GM19351 (cell line): ENCODE results near the gene KCNH5.

ENCODE experiments used
- ATAC-seq: cut with Tn5 transposase; IDR thresholded peaks from one replicate; pipeline ENCODE4 v1.9.1; 2021; ENCODE audit warnings: mild to moderate bottlenecking, moderate library complexity; ENCODE audit not compliant: unreplicated experiment

Gene KCNH5

GRCh38 chr14:63009495-63009894, 35.8 kb downstream of the KCNH5 start:
- ATAC-seq: no peak

DNA sequence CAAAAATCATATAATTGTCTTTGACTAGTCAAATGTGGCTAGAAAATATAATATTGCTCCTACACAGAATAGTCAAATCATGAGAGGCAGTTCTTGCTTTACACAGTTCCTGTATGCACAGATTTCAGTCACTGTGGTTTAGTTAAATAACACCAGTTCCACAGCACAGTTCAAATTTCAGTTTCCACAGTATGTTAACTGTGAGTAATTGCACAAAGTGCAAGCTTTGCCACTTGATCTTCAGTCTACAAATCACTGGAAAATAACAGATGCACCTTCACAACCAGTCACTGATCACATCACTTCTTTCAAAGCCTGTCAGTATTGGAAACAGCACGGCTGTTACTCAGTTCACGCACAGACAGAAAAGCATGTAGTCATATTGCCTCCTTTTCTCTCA, 38.7 kb downstream of the KCNH5 start:
- no peak for ATAC-seq

- ATAC-seq: no peak
Measured at GRCh38 chr14:62994096-62994495, 51.2 kb downstream of the KCNH5 start.

- no peak for ATAC-seq
Measured at GRCh38 chr14:62988967-62989366, 56.3 kb downstream of the KCNH5 start.

DNA sequence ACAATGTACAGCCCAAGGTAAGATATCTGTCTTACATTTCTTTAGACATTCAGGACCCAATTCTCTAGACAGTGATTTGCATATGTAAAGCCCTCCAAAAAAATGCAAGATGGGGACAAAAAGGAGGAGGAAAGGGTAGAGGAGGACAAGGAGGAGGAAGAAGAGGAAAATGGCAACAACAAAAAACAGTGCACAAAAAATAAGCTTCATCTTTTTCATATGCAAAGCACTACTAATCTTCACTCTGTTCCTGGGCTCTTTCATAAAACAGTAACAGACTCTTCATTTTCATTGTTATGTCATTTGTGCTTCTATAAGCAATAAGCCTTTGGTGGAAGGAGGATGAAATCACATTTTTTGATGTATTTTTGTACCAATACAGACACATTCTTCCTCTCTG, 61.4 kb downstream of the KCNH5 start:
- ATAC-seq: no peak

DNA sequence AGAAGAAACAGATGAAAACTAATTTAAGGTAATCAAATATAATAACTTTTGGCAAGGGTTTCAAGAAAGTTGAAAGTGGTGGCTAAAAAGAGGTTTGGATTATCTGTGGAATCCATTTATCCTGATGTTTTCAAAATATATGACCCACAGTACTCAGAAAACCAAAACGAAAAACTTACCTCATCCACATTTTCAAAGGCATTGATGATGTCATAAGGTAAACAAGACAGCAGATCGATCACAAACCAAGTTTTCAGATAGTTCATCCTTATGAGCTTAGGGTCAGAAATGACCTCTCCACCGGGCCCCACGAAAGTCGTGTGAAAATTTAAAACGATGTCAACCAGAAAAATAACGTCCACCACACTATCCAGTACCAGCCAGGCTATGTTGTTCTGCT, 64.6 kb downstream of the KCNH5 start:
- no peak for ATAC-seq

GRCh38 chr14:62957562-62957961, 87.7 kb downstream of the KCNH5 start:
- ATAC-seq: no peak

DNA sequence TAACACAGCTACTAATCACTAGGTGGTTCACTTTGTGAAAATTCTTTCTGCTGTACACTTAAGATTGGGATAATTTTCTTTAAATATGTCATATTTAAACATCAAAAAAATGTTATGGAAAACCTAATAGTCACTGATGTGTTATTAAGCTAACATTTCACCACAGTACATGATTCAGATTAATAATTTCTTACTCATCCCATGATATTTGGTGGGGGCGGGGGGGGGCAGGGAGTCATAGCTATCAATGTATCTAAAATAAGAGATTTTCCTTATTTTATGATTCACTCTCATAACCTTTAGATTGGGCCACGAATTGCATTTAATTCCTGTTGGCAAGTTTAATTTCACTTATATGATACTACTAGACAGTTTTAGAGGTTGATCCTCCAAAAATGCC, 88.8 kb downstream of the KCNH5 start:
- ATAC-seq: no peak

- ATAC-seq: no peak
Measured at GRCh38 chr14:62954165-62954564, 91.1 kb downstream of the KCNH5 start.

DNA sequence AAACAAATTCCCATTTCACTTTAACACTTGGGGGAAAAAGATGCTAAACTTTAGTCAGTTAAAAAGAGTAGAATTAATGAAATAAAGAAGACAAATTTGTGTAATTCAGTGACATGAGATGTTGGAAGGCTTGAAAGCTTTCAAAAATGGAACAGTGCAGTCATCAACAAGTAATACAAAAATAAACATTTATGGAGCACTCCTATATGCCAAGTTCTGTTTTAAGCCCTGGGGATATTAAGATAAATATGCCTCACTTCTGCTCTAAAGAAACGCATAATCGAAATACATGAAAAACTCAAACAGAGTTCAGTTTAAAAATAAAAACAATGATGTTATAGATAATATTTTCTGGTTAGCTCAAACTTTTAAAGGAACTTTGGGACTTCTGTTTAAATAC, 93.0 kb downstream of the KCNH5 start:
- ATAC-seq: no peak

GRCh38 chr14:62947301-62947700, 98.0 kb downstream of the KCNH5 start:
- no peak for ATAC-seq

DNA sequence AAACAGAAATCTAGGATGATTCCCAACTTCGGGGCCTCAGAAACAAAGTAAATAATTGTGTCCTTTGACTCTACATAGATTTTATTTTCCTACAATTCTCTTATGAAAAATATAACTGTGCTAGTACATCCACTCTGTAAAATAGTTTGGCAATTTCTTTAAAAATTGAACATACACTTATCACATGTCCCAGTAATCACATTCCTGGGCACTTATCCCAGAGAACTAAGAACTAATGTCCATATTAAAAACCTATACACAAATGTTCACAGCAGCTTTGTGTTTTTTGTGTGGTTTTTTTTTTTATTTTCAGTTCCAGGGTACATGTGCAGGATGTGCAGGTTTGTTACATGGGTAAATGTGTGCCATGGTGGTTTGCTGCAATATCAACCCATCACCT, 99.0 kb downstream of the KCNH5 start:
- no peak for ATAC-seq

DNA sequence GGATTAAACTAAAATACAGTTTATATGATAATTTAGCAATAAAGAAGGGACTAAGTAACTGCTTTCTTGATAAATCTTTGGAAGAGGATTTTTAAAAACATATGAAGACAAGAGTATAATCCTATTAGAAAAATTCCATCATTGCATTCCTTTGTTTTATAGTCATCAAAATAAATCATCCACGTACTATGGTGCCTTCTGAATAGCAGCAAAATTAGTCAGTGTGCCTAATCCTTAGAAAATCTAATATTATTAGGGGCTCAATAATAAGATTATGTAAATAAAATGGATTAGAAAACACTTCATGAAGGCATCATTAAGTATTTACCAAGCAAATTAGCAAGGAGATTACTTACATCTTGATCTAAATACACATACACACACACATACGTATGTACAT, 102.1 kb downstream of the KCNH5 start:
- no peak for ATAC-seq

DNA sequence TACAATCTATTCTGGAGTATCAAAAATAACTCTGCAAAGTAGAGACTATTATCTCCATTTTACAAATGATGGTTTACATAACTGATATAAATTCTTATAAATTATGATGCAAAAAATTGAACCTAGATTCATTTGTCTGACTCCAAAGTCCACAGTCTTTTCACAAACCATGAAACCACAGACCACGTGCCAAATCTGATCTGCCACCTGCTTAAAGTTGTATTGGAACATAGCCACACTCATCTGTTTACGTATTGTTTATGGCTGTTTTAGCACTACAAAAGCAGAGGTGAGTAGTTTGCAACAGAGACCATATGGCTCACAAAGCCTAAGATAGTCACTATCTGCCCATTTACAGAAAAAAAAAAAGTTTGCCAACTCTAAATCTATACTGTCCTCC, 105.3 kb downstream of the KCNH5 start:
- no peak for ATAC-seq

- no peak for ATAC-seq
Measured at GRCh38 chr14:62938778-62939177, 106.5 kb downstream of the KCNH5 start.

- ATAC-seq: no peak
Measured at GRCh38 chr14:62934439-62934838, 110.8 kb downstream of the KCNH5 start.

DNA sequence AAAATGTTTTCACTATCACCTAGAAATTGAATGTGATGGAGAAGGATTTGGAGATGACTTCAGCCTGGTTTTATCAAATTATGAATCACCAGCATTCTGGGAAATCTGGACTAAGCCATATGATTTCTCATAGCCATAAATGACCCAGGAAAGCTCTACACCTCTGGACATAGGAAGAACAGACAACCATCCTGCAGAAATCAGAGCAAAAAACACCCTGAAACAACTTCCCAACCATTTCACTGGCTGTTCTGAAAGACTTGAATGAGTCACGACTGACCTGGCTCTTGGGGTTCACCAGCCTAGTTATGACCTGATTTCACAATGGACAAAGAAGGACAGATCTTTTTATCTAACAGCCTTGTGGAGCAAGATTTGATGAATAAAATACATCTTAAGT, 123.8 kb downstream of the KCNH5 start:
- no peak for ATAC-seq

DNA sequence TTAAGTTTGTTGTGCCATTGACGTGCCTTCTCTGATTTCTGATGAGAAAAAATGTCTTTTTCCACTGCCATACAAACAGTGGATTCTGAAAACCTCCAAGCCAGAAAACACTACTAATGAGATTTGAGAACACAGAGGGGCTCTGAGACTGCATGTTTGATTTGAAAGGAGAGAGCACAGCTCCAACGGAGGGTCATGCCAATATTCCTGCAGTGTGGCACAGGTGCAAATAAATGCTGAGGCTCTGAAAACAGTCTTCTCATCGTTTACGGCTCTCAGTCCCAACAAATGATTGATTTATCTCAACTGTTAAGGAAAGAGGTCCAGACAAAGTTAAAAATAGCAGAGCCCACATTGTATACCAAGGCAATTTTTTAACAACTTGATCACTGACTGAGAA, 128.7 kb downstream of the KCNH5 start:
- no peak for ATAC-seq

GRCh38 chr14:62914873-62915272, 130.4 kb downstream of the KCNH5 start:
- ATAC-seq: no peak

GRCh38 chr14:62914025-62914424, 131.2 kb downstream of the KCNH5 start:
- ATAC-seq: no peak

DNA sequence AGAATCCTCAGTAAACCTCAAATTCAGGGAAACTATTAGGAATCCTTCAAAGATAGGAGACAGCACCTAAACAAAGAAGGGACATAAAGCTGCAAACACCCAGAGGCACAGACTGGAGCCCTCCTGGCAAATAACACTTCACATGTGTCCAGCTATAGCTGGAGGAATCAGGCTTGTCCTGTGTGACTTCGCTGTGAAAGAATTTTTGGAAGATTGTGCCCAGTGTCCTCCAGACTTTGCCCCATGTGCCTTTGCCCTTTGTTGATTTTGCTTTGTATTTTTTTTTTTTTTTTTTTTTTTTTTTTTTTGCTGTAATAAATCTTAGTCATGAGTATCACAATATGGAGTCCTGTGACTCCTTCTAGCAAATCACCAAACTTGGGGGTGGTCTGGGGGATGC, 136.8 kb downstream of the KCNH5 start:
- ATAC-seq: no peak

DNA sequence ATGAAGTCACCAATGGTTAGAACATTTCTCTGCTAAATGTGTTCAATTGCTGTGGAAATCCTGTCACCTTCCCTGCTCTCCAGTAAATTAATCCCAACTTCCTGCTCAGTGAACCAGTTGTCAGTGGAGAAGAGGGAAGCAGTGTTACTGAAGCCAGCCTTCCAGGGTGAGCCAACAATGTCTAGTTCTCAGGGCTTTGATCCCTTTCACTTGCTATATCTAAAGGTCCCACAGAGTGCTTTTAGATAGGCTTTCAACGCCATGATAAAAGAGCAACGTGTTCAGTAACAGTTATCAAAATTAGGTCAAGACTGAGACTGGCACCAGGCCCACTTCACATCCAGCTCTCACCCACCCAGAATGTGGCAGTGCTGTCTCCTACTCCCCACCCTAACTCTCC, 139.7 kb downstream of the KCNH5 start:
- no peak for ATAC-seq

- no peak for ATAC-seq
Measured at GRCh38 chr14:62897771-62898170, 147.5 kb downstream of the KCNH5 start.

GRCh38 chr14:62896932-62897456, 148.3 kb downstream of the KCNH5 start:
- no peak for ATAC-seq
